CD4-positive, alpha-beta T cell treated with Interleukin-1 beta for 1 hour (primary cell): Measurements from ENCODE around the gene RSPH6A.
"Not testable (repeated sequence)": the region's sequence is repeated elsewhere in the genome, so short reads cannot be mapped to it uniquely, and the experiment has no call there.

Experiments used
- DNase-seq, 2 donors: peaks; one replicate each; pipeline ENCODE4 v3.0.0-alpha.2; 2020 to 2022

RSPH6A gene

DNA sequence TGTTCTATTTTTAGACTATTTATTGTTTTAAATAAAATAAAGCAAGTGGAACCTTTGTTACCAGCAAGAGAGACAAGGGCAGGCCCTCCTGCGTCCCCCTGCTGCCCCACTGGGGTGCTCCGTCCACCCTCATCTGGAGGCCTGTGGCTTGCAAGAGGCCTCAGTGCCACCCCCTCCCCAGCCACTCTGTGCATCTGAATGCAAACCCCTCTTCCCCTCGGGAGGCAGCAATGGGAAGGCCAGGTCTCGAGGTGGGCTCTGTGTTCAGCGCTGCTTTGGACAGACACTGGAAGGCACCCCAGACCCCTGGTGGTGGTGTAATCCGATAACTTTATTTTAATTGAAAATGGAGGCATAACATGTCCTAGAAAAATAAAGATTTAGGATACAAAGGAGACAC is 50.6 kb downstream of the RSPH6A start:
- DNase-seq: no peak

DNA sequence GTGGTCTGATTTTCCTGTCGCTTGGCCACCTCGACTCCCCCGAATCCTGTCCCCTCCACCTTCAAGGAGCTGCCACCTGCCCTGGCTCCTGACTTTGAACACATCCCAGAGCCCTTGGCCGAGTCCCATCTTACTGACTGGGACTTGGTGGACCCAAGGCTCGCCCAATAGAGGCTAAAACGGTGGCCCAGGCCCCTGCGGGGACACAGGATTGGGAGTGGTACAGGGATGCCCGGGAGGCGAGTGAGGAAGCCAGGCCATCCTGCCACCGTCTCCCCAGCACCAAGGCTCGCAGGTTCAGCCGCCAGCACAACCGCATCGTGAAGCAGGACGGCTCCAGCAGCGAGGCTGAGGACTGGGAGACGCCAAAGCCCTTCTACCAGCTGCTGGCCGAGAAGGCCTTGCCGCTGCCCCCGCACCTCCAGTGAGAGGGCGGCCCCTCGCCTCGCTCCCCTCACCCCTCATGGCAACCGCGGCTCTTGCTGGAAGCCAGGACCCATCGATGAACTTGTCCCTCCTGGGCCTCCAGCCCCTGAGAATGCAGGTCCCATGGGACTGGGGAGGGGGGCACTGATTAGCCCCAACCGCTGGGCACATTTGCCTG is 51.3 kb downstream of the RSPH6A start:
- no peak for DNase-seq

DNA sequence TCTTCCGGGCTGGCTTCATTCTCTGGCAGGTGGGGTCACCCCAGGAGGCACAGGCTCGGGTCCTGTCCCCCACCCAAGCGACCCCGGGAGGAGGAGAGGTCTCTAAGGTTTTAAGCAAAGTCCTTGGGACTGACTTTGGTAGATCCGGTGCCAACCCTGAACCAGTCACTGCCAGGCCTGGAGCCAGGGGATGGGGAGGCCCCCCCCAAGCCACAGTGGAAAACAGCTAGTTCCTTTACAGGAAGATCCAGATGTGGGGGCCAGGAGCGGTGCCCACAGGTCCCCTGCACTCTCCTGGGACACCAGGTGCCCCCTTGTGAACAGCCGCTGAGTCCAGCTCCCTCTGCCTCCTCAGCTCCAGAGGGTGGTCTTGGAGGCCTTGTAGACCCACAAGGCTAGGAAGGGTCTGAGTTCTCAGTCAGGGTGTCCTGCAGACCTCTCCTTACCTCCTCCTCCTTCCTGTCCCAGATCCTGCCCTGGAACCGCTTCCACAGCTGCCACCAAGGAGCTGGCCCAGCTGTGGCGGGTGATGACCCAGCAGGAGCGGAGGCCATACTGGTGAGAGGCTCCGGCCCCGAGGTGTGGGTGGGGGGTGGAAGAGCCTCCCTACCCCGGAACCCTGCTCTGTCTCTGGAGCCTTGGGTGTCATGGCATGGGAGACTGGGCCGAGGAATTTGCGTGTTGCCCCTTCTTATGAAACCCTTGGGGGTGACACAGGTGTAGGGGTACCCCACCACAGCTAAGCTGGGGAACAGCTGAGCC is 52.1 kb downstream of the RSPH6A start:
- no peak for DNase-seq

DNA sequence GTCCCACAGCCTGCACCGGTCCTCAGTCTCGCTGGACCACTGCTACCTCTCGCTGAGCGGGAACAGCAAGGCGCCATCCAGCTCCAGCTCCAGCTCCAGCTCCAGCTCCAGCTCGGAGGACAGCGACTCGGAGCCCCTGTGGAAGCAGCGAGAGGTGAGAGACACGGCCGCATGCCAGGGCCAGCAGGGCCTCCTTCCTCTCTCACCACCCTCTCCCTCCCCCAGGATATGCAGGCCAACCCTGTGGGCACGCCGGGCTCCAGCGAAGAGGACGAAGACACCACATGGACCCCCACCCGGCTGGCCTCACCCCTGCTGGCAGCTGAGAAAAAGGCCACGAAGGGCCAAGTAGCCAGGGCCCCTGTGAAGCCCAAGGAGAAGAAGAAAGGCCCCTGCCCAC is 53.4 kb downstream of the RSPH6A start:
- no peak for DNase-seq

DNA sequence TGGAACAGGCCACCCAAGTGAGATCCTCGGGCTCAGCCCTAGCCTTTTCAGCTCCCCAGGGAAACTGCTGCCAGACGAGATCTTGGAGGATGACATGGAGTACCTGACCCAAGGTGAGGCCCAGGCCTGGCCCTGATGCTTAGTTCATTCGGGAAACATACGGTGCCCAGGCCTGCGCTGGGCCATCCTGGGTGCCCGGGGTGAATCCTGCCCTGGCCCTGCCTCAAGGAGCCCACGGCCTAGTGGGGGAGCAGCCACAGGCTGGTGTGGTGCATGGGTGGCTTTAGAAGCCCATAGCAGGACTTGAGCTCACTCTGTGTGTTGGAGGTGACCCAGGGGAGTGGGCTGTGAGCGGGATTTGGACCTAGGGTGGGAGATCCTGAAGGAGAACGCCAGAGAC is 56.2 kb downstream of the RSPH6A start:
- DNase-seq: no peak

DNA sequence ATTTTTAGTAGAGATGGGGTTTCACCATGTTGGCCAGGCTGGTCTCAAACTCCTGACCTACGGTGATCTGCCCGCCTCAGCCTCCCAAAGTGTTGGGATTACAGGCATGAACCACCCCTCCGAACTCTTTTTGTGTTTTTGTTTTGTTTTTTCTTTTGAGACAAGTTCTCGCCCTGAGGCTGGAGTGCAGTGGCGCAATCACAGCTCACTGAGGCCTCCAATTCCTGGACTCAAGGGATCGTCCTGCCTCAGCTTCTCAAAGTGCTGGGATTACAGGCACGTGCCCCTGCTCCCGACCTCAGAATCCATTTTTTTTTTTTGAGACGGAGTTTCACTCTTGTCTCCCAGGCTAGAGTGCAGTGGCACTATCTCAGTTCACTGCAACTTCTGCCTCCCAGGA is 57.4 kb downstream of the RSPH6A start:
- no peak for DNase-seq

DNA sequence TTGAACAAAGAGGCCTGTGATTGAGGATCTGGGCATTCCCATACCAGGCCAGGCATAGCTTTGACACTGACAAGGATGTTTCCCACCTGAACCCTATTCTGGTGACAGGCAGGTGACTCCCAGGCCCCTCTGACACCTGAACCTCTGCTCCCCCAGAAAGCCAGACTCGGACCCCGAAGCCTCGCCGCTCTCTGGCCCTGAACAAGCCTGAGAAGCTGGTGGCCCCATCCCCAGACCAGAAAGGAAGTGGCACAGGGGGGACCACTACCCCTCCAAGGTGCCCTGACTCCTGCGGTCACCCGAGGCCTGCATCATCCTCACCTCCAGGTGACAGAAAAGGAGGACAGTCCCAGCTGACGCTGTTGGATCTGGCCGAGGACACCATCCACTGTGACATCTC is 60.8 kb downstream of the RSPH6A start:
- no peak for DNase-seq

DNA sequence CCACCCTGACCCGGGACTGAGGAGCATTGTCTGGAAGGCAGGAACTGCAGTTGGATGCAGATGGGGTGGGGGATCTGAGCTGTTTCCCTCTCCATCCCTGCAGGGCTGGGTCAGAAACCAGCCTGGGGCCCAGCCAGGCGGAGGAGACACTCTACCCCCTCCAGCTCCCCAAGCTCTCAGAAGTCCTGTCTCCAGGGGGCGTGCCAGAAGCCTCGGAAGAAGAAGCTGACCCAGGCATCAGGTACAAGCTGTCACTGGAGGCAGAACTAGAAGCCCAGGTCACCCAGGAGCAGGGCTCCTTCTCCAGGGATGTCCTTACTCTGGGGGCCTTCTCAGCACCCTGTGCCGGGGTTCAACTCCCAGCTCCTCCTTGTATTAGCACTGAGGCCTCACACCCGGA is 61.6 kb downstream of the RSPH6A start:
- no peak for DNase-seq

DNA sequence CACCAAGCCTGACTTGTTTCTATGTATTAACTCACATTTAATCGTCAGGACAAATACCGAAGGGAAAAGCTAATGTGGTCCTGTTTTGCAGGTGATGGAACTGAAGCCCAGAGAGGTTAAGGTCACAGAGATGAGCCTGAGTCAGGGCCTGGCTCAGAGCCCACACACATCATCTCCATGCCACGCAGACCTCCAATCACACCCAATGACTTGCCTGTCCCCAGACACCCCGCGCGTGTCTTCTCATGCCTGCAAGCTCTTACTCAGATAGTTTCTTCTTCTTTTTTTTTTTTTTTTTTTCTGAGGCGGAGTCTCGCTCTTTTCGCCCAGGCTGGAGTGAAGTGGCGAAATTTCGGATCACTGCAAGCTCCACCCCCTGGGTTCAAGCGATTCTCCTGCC is 62.5 kb downstream of the RSPH6A start:
- no peak for DNase-seq

DNA sequence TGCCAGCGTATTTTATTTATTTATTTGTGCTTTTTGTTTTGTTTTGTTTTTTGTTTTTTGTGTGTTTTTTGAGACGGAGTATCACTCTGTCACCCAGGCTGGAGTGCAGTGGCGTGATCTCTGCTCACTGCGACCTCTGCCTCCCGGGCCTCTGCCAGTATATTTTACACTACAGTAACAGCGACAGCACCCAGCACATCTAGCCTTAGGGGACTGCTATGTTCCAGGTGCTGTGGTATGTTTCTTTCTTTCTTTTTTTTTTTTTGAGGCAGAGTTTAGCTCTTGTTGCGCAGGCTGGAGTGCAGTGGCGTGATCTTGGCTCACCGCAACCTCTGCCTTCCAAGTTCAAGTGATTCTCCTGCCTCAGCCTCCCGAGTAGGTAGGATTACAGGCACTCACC is 63.6 kb downstream of the RSPH6A start:
- not testable (repeated sequence) for DNase-seq

DNA sequence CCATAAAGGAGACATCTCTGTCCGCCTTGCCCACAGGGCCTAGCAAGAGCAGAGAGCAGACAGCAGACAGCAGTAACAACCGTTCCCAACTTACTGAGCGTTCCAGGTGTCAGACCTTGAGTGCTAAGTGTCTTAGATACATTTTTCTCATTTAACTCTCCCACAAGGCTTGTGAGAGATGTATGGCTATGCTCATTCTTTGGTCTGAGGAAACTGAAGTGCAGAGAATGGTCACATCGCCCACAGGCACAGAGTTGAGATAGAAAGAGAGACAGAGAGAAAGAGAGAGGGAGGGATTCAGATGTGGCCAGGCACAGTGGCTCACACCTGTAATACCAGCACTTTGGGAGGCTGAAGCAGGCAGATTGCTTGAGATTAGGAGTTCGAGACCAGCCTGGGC is 67.6 kb downstream of the RSPH6A start:
- DNase-seq: no peak

DNA sequence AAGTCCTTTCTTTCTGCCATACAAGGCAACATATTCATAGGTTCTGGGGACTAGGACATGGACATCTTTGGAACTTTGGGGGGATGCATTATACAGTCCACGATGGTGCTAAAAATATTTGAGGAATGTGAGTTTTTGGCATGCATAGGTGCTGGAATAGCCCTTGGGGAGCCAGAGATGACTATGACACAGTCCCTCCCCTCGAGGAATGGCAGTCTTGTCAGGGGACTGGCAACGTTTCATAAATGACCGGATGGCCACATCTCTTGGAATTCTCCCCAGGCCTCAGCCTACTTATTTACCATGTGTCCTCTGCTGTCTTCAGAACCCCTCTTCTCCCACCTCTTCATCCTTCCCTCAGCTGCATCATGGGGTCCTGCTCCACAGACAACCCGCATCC is 68.2 kb downstream of the RSPH6A start:
- no peak for DNase-seq
